ENCODE data around the gene TLE1.

TLE1 gene

GRCh38 chr9:81686614-81687520 is 2.5 kb downstream of the TLE1 start:
- DNase-seq (ENCODE audit: low read depth), result no peak

- no peak for DNase-seq (ENCODE audit: low read depth)
Observed at GRCh38 chr9:81685763-81686613, 3.4 kb downstream of the TLE1 start.

GRCh38 chr9:81684635-81685034 is 4.7 kb downstream of the TLE1 start:
- no peak for DNase-seq (ENCODE audit: low read depth)

GRCh38 chr9:81683704-81684103 is 5.6 kb downstream of the TLE1 start:
- DNase-seq (ENCODE audit: low read depth), result no peak

- no peak for DNase-seq (ENCODE audit: low read depth)
Observed at GRCh38 chr9:81683238-81683637, 6.1 kb downstream of the TLE1 start.

GRCh38 chr9:81682797-81683196 is 6.5 kb downstream of the TLE1 start:
- DNase-seq (ENCODE audit: low read depth), result no peak

GRCh38 chr9:81682177-81682576 is 7.2 kb downstream of the TLE1 start:
- no peak for DNase-seq (ENCODE audit: low read depth)

GRCh38 chr9:81680506-81680905 is 8.8 kb downstream of the TLE1 start:
- DNase-seq (ENCODE audit: low read depth), result no peak

- no peak for DNase-seq (ENCODE audit: low read depth)
Observed at GRCh38 chr9:81680006-81680405, 9.3 kb downstream of the TLE1 start.

- DNase-seq (ENCODE audit: low read depth), result no peak
Observed at GRCh38 chr9:81678088-81678487, 11.3 kb downstream of the TLE1 start.

- DNase-seq (ENCODE audit: low read depth), result no peak
Observed at GRCh38 chr9:81676395-81676794, 13.0 kb downstream of the TLE1 start.

GRCh38 chr9:81673310-81673709 is 16.0 kb downstream of the TLE1 start:
- no peak for DNase-seq (ENCODE audit: low read depth)

- DNase-seq (ENCODE audit: low read depth), result no peak
Observed at GRCh38 chr9:81671880-81672280, 17.5 kb downstream of the TLE1 start.

GRCh38 chr9:81669866-81670265 is 19.5 kb downstream of the TLE1 start:
- no peak for DNase-seq (ENCODE audit: low read depth)

GRCh38 chr9:81669041-81669651 is 20.2 kb downstream of the TLE1 start:
- no peak for DNase-seq (ENCODE audit: low read depth)

- no peak for DNase-seq (ENCODE audit: low read depth)
Observed at GRCh38 chr9:81666123-81666522, 23.2 kb downstream of the TLE1 start.

- no peak for DNase-seq (ENCODE audit: low read depth)
Observed at GRCh38 chr9:81665322-81665871, 23.9 kb downstream of the TLE1 start.

GRCh38 chr9:81664638-81665222 is 24.6 kb downstream of the TLE1 start:
- DNase-seq (ENCODE audit: low read depth), result no peak

GRCh38 chr9:81661339-81661738 is 28.0 kb downstream of the TLE1 start:
- no peak for DNase-seq (ENCODE audit: low read depth)

GRCh38 chr9:81656871-81657337 is 32.4 kb downstream of the TLE1 start:
- no peak for DNase-seq (ENCODE audit: low read depth)

- no peak for DNase-seq (ENCODE audit: low read depth)
Observed at GRCh38 chr9:81656004-81656403, 33.3 kb downstream of the TLE1 start.

- no peak for DNase-seq (ENCODE audit: low read depth)
Observed at GRCh38 chr9:81653240-81653639, 36.1 kb downstream of the TLE1 start.

Data from stimulated activated CD8-positive, alpha-beta memory T cell treated with anti-CD3 and anti-CD28 coated beads, Interleukin-4, amount 100 ng/mL, for 24 hours (primary cell).